BLaER1 (cell line): ENCODE data around the gene GJA4.

Experiments
- H3K27ac ChIP-seq: shearing (Covaris generic); formaldehyde crosslinking; 2 replicates; pipeline ENCODE4 v1.8.1; 2022
- H3K27me3 ChIP-seq: shearing (Covaris generic); formaldehyde crosslinking; 2 replicates; pipeline ENCODE4 v1.8.1; 2022
- H3K36me3 ChIP-seq: shearing (Covaris generic); formaldehyde crosslinking; 2 replicates; pipeline ENCODE4 v1.8.1; 2022
- H3K4me1 ChIP-seq: shearing (Covaris generic); formaldehyde crosslinking; 2 replicates; pipeline ENCODE4 v1.8.1; 2022
- H3K4me2 ChIP-seq: shearing (Covaris generic); formaldehyde crosslinking; 2 replicates; pipeline ENCODE4 v1.8.1; 2022
- H3K4me3 ChIP-seq: shearing (Covaris generic); formaldehyde crosslinking; 2 replicates; pipeline ENCODE4 v1.8.1; 2022
- H3K9ac ChIP-seq: shearing (Covaris generic); formaldehyde crosslinking; 2 replicates; pipeline ENCODE4 v1.8.1; 2022
- H3K9me3 ChIP-seq: shearing (Covaris generic); formaldehyde crosslinking; 2 replicates; pipeline ENCODE4 v1.8.1; 2022
- H4K20me1 ChIP-seq: shearing (Covaris generic); formaldehyde crosslinking; 2 replicates; pipeline ENCODE4 v1.8.1; 2022
- Cebpa-rat ChIP-seq: shearing (Covaris generic); IDR thresholded peaks from 2 replicates; pipeline ENCODE4 v1.8.1; 2022

The GJA4 gene

DNA sequence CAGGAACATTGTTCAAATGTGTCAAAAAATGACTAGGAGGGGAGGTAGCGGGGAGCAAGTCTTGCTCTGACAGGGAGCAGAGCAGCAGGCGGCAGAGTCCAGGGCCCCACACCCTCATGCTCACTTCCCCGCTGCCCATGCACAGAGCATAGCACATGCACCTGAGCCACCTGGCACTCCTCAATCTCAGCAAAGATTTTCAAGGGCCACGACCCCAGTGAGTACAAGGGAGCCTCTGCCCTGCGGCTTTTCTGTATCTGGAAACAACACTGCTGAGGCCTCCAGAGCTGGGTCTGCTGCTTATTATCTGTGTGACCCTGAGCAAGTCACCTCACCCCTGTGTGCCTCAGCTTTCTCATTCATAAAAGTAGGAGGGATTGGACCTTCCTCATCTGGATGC lies 12.8 kb upstream of the GJA4 start:
- H3K4me1 ChIP-seq: 0 out of 2 replicates have a peak, but pooled peaks cover 1% of the 10 kb centered on the region
- H3K27ac ChIP-seq: no peak overlapping the region
- H3K9me3 ChIP-seq: no peaks in the 10 kb centered on the region
- no peak overlapping the region for H3K4me2 ChIP-seq
- H3K27me3 ChIP-seq: peaks cover 40% of the 10 kb centered on the region
- H3K36me3 ChIP-seq: no peaks in the 10 kb centered on the region
- TF ChIP-seq Cebpa-rat: no peak
- no peak overlapping the region for H3K9ac ChIP-seq
- H4K20me1 ChIP-seq: no peaks in the 10 kb centered on the region
- H3K4me3 ChIP-seq: no peak overlapping the region

DNA sequence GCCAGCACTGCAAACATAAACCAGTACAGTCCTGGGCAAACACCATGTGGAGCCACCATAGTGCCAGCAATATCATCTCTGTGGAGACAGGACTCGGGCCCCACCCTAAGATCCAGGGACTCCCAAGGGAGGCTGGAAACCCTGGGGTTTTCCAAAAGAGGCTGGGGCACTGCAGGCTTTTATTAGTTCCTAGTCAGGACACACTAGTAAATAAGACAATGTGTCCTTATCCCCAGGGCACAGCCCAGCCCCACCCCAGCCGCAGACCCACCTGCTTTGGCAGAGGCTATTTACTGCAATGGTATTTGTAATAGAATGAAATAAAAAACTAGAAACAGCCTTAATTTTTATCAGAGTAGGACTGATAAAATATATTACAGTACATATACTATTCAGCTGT lies 12.3 kb upstream of the GJA4 start:
- Histone ChIP-seq H3K4me1 (no peaks in the 10 kb centered on the region; the same call in 1 of the 2 replicates), H3K27me3 (peaks cover 40% of the 10 kb centered on the region), H3K9ac (no peak overlapping the region), H3K4me3 (no peak overlapping the region), H3K9me3 (no peaks in the 10 kb centered on the region), H3K4me2 (no peak overlapping the region), H3K36me3 (no peaks in the 10 kb centered on the region), H3K27ac (no peak overlapping the region), H4K20me1 (no peaks in the 10 kb centered on the region)
- TF ChIP-seq Cebpa-rat: no peak

DNA sequence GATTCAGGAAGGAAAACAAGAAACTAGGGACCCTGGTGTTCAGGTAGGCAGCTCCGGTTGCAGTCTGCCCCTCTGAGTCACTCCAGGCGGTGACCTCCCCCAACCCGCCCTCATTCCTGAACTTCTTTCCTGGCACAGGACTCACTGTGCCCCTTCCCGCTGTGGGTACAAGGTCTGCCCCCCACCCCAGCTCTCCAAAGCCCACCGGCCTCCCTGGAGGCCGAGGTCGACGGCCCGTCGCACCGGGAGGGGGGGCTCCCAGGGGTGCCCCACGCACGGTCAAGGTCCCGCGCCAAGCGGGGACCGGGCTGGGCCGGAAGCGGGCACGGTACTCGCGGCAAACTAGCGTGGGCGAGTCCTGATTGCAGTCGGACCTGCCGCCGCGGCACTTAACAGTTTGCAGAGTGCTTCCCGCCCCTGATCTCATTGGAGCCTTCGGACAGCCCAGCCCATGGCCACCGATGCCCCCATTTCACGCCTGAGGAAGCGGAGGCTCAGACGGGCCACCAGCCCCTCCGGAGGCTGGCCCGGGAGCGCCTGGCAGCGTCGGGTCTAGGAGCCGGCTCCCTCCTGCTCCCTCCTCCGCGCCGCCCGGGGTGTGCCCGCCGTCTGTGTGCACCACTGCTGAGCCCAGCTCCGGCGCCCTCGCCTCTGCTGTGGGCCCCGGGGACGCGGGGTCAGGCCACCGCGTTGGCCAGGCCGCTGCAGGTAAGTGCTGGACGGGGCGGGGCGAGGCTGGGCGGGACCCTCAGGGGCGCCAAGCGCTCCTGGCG lies 11.5 kb upstream of the GJA4 start, which contains the start of gene GJB3:
Gene GJB3, plus strand, starts transcription at position 144 of the 773 bp plus-strand sequence. CDS start 3,549 bp downstream, outside the sequence.
- Histone ChIP-seq H3K27me3 (peaks cover 40% of the 10 kb centered on the region), H3K27ac (no peak within 1 kb of the TSS), H3K4me3 (no peak within 1 kb of the TSS), H3K4me2 (no peak within 1 kb of the TSS), H4K20me1 (no peaks in the 10 kb centered on the region), H3K36me3 (no peaks in the 10 kb centered on the region), H3K9ac (no peak within 1 kb of the TSS), H3K4me1 (no peaks in the 10 kb centered on the region; the same call in 1 of the 2 replicates), H3K9me3 (no peaks in the 10 kb centered on the region)
- no peak for TF ChIP-seq Cebpa-rat

DNA sequence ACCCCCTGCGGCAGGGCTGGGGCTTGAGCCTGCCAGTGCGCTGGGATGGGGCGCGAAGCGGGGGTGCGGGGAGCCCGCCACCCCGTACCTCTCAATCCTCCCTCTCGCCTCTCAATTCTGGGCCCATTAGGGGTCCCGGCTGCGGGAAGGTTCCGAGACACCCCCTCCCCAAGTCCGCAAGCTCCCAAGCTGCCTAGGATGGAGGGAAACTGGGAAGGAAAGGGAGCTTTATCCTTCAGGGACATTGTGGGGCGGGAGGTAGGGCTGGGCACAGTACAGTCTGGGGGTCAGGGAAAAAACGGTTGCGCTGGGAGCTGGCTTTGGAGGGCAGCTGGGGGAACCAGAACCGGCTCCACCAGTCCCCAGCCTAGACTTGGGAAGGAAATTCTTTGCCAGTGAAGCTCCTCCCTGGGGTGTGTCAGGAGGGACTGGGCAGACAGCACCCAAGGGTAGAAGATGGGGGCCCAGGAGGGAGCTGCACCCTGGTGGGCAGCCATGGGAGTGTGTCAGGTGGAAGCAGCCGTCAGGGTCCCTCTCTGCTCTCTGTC lies 10.9 kb upstream of the GJA4 start:
- H3K4me2 ChIP-seq: no peak overlapping the region

DNA sequence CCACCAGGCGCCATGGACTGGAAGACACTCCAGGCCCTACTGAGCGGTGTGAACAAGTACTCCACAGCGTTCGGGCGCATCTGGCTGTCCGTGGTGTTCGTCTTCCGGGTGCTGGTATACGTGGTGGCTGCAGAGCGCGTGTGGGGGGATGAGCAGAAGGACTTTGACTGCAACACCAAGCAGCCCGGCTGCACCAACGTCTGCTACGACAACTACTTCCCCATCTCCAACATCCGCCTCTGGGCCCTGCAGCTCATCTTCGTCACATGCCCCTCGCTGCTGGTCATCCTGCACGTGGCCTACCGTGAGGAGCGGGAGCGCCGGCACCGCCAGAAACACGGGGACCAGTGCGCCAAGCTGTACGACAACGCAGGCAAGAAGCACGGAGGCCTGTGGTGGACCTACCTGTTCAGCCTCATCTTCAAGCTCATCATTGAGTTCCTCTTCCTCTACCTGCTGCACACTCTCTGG lies 8.0 kb upstream of the GJA4 start:
- H3K4me2 ChIP-seq: no peak overlapping the region
- no peak overlapping the region for H3K9ac ChIP-seq
- H3K4me3 ChIP-seq: no peak overlapping the region
- H4K20me1 ChIP-seq: no peaks in the 10 kb centered on the region
- no peaks in the 10 kb centered on the region for H3K9me3 ChIP-seq
- TF ChIP-seq Cebpa-rat: no peak
- no peaks in the 10 kb centered on the region for H3K36me3 ChIP-seq
- H3K27me3 ChIP-seq: peaks cover 34% of the 10 kb centered on the region
- peaks cover 11% of the 10 kb centered on the region for H3K4me1 ChIP-seq
- no peak overlapping the region for H3K27ac ChIP-seq

More for the DNA sequence above, 10.9 kb upstream of the GJA4 start:
- no peak for TF ChIP-seq Cebpa-rat
- no peak overlapping the region for H3K27ac ChIP-seq
- H3K9me3 ChIP-seq: no peaks in the 10 kb centered on the region
- no peak overlapping the region for H3K4me3 ChIP-seq
- H4K20me1 ChIP-seq: no peaks in the 10 kb centered on the region
- peaks cover 40% of the 10 kb centered on the region for H3K27me3 ChIP-seq
- no peaks in the 10 kb centered on the region for H3K36me3 ChIP-seq
- H3K4me1 ChIP-seq: no peaks in the 10 kb centered on the region; the same call in 1 of the 2 replicates
- no peak overlapping the region for H3K9ac ChIP-seq

DNA sequence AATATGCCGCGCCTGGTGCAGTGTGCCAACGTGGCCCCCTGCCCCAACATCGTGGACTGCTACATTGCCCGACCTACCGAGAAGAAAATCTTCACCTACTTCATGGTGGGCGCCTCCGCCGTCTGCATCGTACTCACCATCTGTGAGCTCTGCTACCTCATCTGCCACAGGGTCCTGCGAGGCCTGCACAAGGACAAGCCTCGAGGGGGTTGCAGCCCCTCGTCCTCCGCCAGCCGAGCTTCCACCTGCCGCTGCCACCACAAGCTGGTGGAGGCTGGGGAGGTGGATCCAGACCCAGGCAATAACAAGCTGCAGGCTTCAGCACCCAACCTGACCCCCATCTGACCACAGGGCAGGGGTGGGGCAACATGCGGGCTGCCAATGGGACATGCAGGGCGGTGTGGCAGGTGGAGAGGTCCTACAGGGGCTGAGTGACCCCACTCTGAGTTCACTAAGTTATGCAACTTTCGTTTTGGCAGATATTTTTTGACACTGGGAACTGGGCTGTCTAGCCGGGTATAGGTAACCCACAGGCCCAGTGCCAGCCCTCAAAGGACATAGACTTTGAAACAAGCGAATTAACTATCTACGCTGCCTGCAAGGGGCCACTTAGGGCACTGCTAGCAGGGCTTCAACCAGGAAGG lies 7.4 kb upstream of the GJA4 start:
- Histone ChIP-seq H3K4me1 (peaks cover 17% of the 10 kb centered on the region), H3K4me3 (no peak overlapping the region), H3K27ac (no peak overlapping the region), H3K27me3 (peaks cover 28% of the 10 kb centered on the region), H3K4me2 (no peak overlapping the region), H3K36me3 (no peaks in the 10 kb centered on the region), H3K9ac (0 out of 2 replicates have a peak overlapping the region, but pooled peaks have one; percentile 19), H4K20me1 (no peaks in the 10 kb centered on the region), H3K9me3 (no peaks in the 10 kb centered on the region)
- no peak for TF ChIP-seq Cebpa-rat

DNA sequence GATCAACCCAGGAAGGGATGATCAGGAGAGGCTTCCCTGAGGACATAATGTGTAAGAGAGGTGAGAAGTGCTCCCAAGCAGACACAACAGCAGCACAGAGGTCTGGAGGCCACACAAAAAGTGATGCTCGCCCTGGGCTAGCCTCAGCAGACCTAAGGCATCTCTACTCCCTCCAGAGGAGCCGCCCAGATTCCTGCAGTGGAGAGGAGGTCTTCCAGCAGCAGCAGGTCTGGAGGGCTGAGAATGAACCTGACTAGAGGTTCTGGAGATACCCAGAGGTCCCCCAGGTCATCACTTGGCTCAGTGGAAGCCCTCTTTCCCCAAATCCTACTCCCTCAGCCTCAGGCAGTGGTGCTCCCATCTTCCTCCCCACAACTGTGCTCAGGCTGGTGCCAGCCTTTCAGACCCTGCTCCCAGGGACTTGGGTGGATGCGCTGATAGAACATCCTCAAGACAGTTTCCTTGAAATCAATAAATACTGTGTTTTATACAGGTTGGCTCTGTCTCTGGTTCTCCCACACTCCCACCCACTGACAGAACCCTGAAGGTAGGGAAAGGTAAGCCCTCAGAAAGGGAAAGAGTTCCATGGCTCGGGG lies 6.8 kb upstream of the GJA4 start:
- Histone ChIP-seq H3K4me1 (peaks cover 23% of the 10 kb centered on the region), H3K9me3 (no peaks in the 10 kb centered on the region), H3K27me3 (peaks cover 22% of the 10 kb centered on the region), H3K4me2 (no peak overlapping the region), H3K9ac (0 out of 2 replicates have a peak overlapping the region, but pooled peaks have one; percentile 19), H4K20me1 (no peaks in the 10 kb centered on the region), H3K36me3 (no peaks in the 10 kb centered on the region), H3K27ac (no peak overlapping the region), H3K4me3 (no peak overlapping the region)
- no peak for TF ChIP-seq Cebpa-rat

DNA sequence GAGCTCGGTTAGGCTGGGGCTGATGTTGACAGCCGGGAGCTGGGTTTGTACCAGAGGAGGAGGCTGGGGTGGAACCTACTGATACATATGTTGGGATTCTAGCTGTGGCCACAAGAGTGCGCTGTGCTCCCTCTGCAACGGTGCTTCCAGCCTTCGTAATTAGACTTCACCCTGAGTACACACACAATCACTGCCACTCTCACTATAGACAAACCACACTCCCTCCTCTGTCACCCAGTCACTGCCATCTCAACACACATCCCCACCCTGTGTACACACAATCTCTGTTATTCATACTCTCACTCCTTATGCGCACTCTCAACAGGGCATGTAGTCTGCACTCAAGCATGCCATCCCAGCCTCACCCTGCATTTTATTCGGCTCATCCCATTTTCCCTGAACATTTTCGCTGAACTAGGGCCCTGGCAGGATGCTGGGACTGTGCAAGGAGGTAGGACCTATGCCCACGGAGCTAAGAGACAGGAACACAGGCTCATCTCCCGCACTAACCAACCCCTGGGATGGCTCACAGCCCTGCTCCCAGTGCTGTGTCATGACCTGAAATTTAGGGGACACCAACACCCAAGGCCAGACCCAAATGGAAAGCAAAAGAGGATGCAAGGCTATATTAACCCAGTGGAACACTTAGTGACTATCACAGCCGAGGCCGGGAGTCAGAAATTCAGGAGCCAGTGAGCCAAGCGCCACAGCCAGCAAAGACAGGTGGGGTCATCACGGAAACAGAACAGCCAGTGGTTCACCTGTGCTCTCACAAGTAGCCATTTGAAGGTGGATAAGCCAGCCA lies 6.1 kb upstream of the GJA4 start:
- H3K27ac ChIP-seq: no peak overlapping the region

More for the DNA sequence above, 6.1 kb upstream of the GJA4 start:
- no peak overlapping the region for H3K4me3 ChIP-seq
- H4K20me1 ChIP-seq: no peaks in the 10 kb centered on the region
- TF ChIP-seq Cebpa-rat: no peak
- H3K4me1 ChIP-seq: peaks cover 31% of the 10 kb centered on the region
- no peaks in the 10 kb centered on the region for H3K36me3 ChIP-seq
- H3K4me2 ChIP-seq: no peak overlapping the region
- H3K9me3 ChIP-seq: no peaks in the 10 kb centered on the region
- H3K9ac ChIP-seq: no peak overlapping the region
- H3K27me3 ChIP-seq: peaks cover 14% of the 10 kb centered on the region
